Cardiac muscle cell (in vitro differentiated cells and primary cell): ENCODE results near the gene PRKAG2. TPM values are rescaled to one million over a fixed set of nuclear protein-coding genes. Genes with fewer than 3 reads are reported as not detected.

Experiments
- DNase-seq, 2 donors: peaks; one replicate each; pipeline versions ENCODE4 v3.0.0 to v3.0.0-alpha.2; 2010 to 2017; ENCODE audit warnings: low read depth in 1 of 2, low spot score in 1 of 2
- H3K27ac ChIP-seq: fragments of 200-600 bp; sonication (generic); 2 replicates; pipeline ENCODE4 v1.5.1; 2016
- H3K27me3 ChIP-seq: fragments of 200-600 bp; sonication (generic); 2 replicates; pipeline ENCODE4 v1.6.0; 2016; ENCODE audit warnings: control low read depth
- H3K36me3 ChIP-seq: fragments of 200-600 bp; sonication (generic); 2 replicates; pipeline ENCODE4 v1.5.1; 2016; ENCODE audit warnings: control low read depth
- H3K4me1 ChIP-seq: fragments of 200-600 bp; sonication (generic); 2 replicates; pipeline ENCODE4 v1.8.1; 2017; ENCODE audit warnings: low read depth, mild to moderate bottlenecking, mixed run types
- H3K4me3 ChIP-seq: fragments of 200-600 bp; sonication (generic); 2 replicates; pipeline ENCODE4 v1.5.1; 2016; ENCODE audit warnings: mild to moderate bottlenecking
- H3K9me3 ChIP-seq: fragments of 200-600 bp; sonication (generic); 2 replicates; pipeline ENCODE4 v1.5.1; 2017; ENCODE audit warnings: low read depth, mild to moderate bottlenecking, control low read depth
- polyA plus RNA-seq: library from polyadenylated mRNA; unstranded; fragments of >200 nt; fragmentation: Nextera tagmentation; extraction: Ambion mirVana; gene quantifications from 2 replicates; pipeline ENCODE4 v1.2.1, GENCODE V29; 2016
- total RNA-seq: library from RNA; depleted of rRNA; stranded (reverse); fragments of >200 nt; gene quantifications from 2 replicates; pipeline ENCODE4 v1.2.3, GENCODE V29; 2016
- TF ChIP-seq, protein P1 (sequence below): IDR thresholded peaks from 2 replicates; pipeline ENCODE4 v1.5.1; 2012; ENCODE audit warnings: low read depth, mild to moderate bottlenecking, low read length

The PRKAG2 gene
- total and polyA plus RNA-seq, 2 experiments from 2014 or later = 43.4 to 85.3 TPM

DNA sequence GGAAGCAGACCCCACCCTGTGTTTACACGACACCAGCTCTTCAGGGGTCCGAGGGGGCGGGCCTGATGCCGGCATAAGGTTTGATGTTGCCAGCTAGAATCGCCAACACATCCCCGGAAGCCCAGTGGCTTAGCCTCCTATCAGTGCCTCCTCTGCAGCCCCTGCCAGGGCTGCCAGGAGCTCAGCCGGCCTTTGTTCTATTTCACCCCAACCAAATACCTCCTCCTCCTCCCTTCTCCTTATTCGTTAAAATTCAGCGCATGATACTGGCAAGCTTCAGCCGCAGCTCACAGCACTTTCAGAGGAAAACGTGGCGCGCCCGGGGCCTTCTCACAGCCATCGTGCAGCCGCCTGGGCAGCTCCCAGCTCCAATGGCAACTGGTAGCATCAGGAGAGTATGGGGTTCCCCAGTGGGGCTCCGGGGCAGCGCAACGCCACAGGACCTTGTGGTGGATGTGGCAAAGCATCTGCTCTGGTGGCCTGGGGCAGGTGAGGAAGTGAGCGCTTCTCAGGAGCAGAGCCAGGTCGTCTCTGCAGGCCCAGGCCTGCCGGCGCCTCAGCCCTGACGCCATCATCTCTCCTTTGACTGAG, 180.9 kb downstream of the PRKAG2 start:
- H3K27me3 ChIP-seq = no peaks in the 10 kb centered on the region
- peaks cover 62% of the 10 kb centered on the region for H3K4me1 ChIP-seq
- no peaks in the 10 kb centered on the region for H3K36me3 ChIP-seq
- H3K9me3 ChIP-seq = no peaks in the 10 kb centered on the region
- peak overlapping the region; percentile 88 for H3K27ac ChIP-seq
- no peak overlapping the region for H3K4me3 ChIP-seq
- DNase-seq = no peak
- TF ChIP-seq, protein P1, sequence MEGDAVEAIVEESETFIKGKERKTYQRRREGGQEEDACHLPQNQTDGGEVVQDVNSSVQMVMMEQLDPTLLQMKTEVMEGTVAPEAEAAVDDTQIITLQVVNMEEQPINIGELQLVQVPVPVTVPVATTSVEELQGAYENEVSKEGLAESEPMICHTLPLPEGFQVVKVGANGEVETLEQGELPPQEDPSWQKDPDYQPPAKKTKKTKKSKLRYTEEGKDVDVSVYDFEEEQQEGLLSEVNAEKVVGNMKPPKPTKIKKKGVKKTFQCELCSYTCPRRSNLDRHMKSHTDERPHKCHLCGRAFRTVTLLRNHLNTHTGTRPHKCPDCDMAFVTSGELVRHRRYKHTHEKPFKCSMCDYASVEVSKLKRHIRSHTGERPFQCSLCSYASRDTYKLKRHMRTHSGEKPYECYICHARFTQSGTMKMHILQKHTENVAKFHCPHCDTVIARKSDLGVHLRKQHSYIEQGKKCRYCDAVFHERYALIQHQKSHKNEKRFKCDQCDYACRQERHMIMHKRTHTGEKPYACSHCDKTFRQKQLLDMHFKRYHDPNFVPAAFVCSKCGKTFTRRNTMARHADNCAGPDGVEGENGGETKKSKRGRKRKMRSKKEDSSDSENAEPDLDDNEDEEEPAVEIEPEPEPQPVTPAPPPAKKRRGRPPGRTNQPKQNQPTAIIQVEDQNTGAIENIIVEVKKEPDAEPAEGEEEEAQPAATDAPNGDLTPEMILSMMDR = no peak

DNA sequence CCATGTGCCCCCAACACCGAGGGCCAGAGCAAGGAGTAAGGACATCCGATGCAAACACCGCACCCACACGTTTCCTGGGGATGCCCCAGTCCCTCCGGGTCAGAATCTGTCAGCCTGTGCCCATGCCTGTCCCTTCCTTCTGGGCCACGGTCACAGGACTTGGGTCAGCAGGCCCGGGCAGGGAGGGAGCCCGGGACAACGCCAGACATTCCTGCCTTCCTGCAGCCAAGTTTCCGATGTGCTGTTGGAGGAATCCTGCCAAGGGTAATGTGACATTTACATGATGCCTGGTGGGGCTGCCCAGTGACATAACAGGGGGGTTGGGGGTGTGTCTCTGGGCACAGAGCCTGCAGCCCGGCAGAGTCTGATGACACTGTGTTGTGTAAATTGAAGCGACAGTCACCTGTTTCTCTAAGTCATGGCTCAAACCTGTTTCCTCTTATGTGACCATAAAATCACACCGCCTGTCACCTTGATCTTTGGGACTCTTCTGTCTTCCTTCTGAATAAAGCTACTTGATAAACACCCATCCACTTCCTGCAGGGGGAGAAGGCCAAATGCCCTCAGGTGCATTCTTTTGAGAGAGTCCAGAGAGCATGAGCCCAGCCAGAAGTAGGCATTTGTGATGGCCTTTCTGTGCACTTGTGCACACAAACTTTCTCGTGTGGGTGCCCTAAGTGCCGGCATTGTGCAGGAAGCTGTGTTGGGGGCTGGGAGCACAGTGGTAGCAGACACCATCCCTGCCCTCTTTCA, 181.9 kb downstream of the PRKAG2 start:
- DNase-seq = no peak
- peak overlapping the region; percentile 88 for H3K27ac ChIP-seq
- no peak overlapping the region for H3K4me3 ChIP-seq
- H3K9me3 ChIP-seq = no peaks in the 10 kb centered on the region
- H3K4me1 ChIP-seq = peaks cover 66% of the 10 kb centered on the region
- H3K27me3 ChIP-seq = no peaks in the 10 kb centered on the region
- TF ChIP-seq, protein P1 = no peak
- H3K36me3 ChIP-seq = no peaks in the 10 kb centered on the region

DNA sequence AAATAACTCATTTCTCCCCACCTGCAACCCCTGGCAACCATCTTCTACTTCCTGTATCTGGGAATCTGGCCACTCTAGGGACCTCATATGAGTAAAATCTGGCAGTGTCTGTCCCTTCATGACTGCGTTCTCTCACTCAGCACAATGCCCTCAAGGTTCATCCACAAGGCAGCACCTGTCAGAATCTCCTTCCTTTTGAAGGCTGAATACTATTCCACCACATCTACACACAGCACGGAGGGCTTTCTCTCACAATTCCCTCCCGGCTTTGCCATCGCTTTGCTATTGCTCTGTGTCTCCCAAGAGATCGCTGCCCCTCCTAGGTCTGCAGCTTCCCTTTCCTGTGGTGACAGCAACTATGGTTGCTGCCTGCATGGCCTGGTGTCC, 182.5 kb downstream of the PRKAG2 start:
- no peaks in the 10 kb centered on the region for H3K9me3 ChIP-seq
- TF ChIP-seq, protein P1 = no peak
- DNase-seq = no peak
- no peaks in the 10 kb centered on the region for H3K36me3 ChIP-seq
- no peak overlapping the region for H3K4me3 ChIP-seq
- peaks cover 68% of the 10 kb centered on the region for H3K4me1 ChIP-seq
- H3K27ac ChIP-seq = peak overlapping the region; percentile 88
- H3K27me3 ChIP-seq = no peaks in the 10 kb centered on the region

DNA sequence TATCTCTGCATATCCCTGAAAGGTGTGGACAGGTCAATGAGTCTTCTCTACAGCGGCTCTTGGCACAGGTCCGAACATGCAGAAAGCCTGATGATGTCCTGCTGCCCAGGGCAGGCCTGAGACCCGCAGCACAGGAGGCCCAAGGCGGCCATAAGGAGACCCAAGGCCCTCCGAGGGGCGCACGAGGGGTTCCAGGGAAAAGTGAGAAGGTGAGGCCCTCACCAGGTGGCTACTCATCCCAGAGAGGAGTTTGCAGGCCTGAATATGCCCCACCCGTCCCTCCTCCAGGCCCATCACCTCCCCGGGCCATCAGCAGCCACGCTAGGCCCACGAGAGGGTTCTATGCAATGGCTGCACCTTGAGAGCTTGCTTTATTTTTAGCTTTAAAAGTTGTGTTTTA, 183.8 kb downstream of the PRKAG2 start:
- Histone ChIP-seq H3K4me3 (no peak overlapping the region), H3K4me1 (peaks cover 70% of the 10 kb centered on the region), H3K27me3 (no peaks in the 10 kb centered on the region), H3K27ac (peak overlapping the region; percentile 87), H3K9me3 (no peaks in the 10 kb centered on the region), H3K36me3 (no peaks in the 10 kb centered on the region)
- DNase-seq = no peak
- TF ChIP-seq, protein P1 = no peak

DNA sequence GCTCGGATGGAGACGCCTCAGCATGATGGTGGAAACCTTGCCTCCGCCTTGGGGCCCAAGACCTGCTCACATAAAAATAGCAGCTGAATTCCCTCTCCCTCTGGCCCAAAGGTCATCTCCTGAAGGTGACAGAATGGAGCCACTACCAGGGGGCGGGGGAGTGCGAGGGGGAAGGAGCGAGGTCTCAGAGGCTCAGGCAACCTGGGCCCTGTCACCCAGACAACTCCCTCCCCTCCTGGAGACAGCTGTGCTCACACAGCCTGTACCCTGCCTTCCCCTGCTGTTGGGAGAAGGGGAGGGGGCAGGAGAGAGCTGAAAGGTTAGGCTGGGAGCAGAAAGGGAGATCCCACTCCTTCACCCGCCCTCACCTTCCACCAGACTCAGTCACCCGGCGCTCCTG, 184.2 kb downstream of the PRKAG2 start:
- Histone ChIP-seq H3K4me3 (no peak overlapping the region), H3K27ac (peak overlapping the region; percentile 87), H3K27me3 (no peaks in the 10 kb centered on the region), H3K9me3 (no peaks in the 10 kb centered on the region), H3K4me1 (peaks cover 70% of the 10 kb centered on the region), H3K36me3 (no peaks in the 10 kb centered on the region)
- DNase-seq = peak in 1 of 2 donors; percentile 94
- TF ChIP-seq, protein P1 = no peak
